ENCODE results near the gene ACCS. TPM values are rescaled to one million over a fixed set of nuclear protein-coding genes. Genes with fewer than 3 reads are reported as not detected.

ACCS gene
- total and polyA plus RNA-seq, 2 donors from 2014 or later: 11.4 to 39.0 TPM

DNA sequence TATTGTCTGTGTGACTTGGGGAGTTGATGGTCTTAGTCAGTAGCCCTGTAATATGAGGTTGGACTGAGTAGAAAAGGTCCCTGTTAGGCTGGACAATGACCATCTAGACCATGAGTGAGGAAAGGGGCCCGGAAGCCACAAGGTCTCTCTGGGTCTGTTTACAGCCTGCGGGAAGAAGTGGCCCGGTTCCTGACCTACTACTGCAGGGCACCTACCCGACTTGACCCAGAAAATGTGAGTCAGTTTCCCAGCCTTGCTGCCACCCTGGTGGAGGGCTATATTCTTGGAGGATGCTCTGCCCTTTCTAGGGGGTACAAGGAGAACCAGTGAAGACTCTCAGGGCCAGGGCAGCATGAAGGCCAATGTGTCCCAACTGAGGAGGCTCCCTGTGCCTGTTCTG is 14.9 kb upstream of the ACCS start:
- Histone ChIP-seq H3K4me1 (ENCODE audit: control insufficient read depth in 2 of 3, insufficient read depth in 2 of 3, low read depth in 1 of 3, low read length in 3 of 3) (no peaks in the 10 kb centered on the region), H3K36me3 (ENCODE audit: control insufficient read depth in 2 of 3, insufficient read depth in 3 of 3, low read length in 3 of 3) (no peaks in the 10 kb centered on the region), H3K9ac (ENCODE audit: low read length in 3 of 3) (no peak overlapping the region), H3K27me3 (ENCODE audit: control insufficient read depth, insufficient read depth, low read length) (no peaks in the 10 kb centered on the region), H3K4me3 (ENCODE audit: low read length in 3 of 3) (no peak overlapping the region), H3K27ac (ENCODE audit: low read depth in 2 of 2, low read length in 2 of 2) (no peak overlapping the region), H3K9me3 (ENCODE audit: control insufficient read depth in 2 of 3, insufficient read depth in 1 of 3, low read length in 3 of 3) (no peaks in the 10 kb centered on the region)
- TF ChIP-seq, protein P1, sequence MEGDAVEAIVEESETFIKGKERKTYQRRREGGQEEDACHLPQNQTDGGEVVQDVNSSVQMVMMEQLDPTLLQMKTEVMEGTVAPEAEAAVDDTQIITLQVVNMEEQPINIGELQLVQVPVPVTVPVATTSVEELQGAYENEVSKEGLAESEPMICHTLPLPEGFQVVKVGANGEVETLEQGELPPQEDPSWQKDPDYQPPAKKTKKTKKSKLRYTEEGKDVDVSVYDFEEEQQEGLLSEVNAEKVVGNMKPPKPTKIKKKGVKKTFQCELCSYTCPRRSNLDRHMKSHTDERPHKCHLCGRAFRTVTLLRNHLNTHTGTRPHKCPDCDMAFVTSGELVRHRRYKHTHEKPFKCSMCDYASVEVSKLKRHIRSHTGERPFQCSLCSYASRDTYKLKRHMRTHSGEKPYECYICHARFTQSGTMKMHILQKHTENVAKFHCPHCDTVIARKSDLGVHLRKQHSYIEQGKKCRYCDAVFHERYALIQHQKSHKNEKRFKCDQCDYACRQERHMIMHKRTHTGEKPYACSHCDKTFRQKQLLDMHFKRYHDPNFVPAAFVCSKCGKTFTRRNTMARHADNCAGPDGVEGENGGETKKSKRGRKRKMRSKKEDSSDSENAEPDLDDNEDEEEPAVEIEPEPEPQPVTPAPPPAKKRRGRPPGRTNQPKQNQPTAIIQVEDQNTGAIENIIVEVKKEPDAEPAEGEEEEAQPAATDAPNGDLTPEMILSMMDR (IDR thresholded peaks at IDR 0.05; ENCODE audit: borderline replicate concordance, extremely low read depth, insufficient read depth): no peak
- intact Hi-C loops (cut with DNase I): no loop called here
- FAIRE-seq (no peak), DNase-seq (no peak)

GRCh38 chr11:44057340-44057739 is 8.7 kb upstream of the ACCS start:
- intact Hi-C loops (cut with DNase I): no loop called here
- DNase-seq: no peak
- TF ChIP-seq, protein P1 (IDR thresholded peaks at IDR 0.05; ENCODE audit: borderline replicate concordance, extremely low read depth, insufficient read depth): no peak

DNA sequence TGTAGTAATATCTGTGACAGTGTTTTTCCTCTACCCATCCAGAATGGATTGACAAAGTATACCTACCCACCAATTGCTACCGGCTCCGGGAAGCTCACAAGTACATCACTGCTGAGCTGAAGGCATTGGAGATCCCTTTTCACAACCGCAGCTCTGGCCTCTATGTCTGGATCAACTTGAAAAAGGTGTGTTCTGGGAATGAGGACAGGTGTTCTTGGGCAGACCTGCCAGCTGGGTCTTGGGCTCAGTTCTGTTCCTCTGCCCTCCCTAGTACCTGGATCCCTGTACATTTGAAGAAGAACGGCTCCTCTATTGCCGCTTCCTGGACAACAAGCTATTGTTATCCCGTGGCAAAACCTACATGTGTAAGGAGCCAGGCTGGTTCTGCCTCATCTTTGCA is 7.8 kb upstream of the ACCS start:
- Histone ChIP-seq H3K36me3 (ENCODE audit: control insufficient read depth in 2 of 3, insufficient read depth in 3 of 3, low read length in 3 of 3) (no peaks in the 10 kb centered on the region), H3K4me3 (ENCODE audit: low read length in 3 of 3) (no peak overlapping the region), H3K4me1 (ENCODE audit: control insufficient read depth in 2 of 3, insufficient read depth in 2 of 3, low read depth in 1 of 3, low read length in 3 of 3) (no peaks in the 10 kb centered on the region), H3K9me3 (ENCODE audit: control insufficient read depth in 2 of 3, insufficient read depth in 1 of 3, low read length in 3 of 3) (no peaks in the 10 kb centered on the region), H3K27me3 (ENCODE audit: control insufficient read depth, insufficient read depth, low read length) (no peaks in the 10 kb centered on the region), H3K9ac (ENCODE audit: low read length in 3 of 3) (no peak overlapping the region), H3K27ac (ENCODE audit: low read depth in 2 of 2, low read length in 2 of 2) (no peak overlapping the region)
- no peak for DNase-seq
- TF ChIP-seq, protein P1 (IDR thresholded peaks at IDR 0.05; ENCODE audit: borderline replicate concordance, extremely low read depth, insufficient read depth): no peak
- FAIRE-seq: no peak
- intact Hi-C loops (cut with DNase I): no loop called here

More at GRCh38 chr11:44057340-44057739, 8.7 kb upstream of the ACCS start:
- H3K9me3 ChIP-seq (ENCODE audit: control insufficient read depth in 2 of 3, insufficient read depth in 1 of 3, low read length in 3 of 3): no peaks in the 10 kb centered on the region
- H3K4me1 ChIP-seq (ENCODE audit: control insufficient read depth in 2 of 3, insufficient read depth in 2 of 3, low read depth in 1 of 3, low read length in 3 of 3): no peaks in the 10 kb centered on the region
- FAIRE-seq: no peak
- no peaks in the 10 kb centered on the region for H3K27me3 ChIP-seq (ENCODE audit: control insufficient read depth, insufficient read depth, low read length)
- no peak overlapping the region for H3K9ac ChIP-seq (ENCODE audit: low read length in 3 of 3)
- H3K27ac ChIP-seq (ENCODE audit: low read depth in 2 of 2, low read length in 2 of 2): no peak overlapping the region
- no peaks in the 10 kb centered on the region for H3K36me3 ChIP-seq (ENCODE audit: control insufficient read depth in 2 of 3, insufficient read depth in 3 of 3, low read length in 3 of 3)
- H3K4me3 ChIP-seq (ENCODE audit: low read length in 3 of 3): no peak overlapping the region

- Histone ChIP-seq H3K4me3 (ENCODE audit: low read length in 3 of 3) (peak overlapping the region in 1 of 3 donors; percentile 90), H3K4me1 (ENCODE audit: control insufficient read depth in 2 of 3, insufficient read depth in 2 of 3, low read depth in 1 of 3, low read length in 3 of 3) (peaks cover 0 to 5% (median 5%) of the 10 kb centered on the region in 3 donors), H3K36me3 (ENCODE audit: control insufficient read depth in 2 of 3, insufficient read depth in 3 of 3, low read length in 3 of 3) (peaks cover 0 to 2% (median 0%) of the 10 kb centered on the region in 3 donors), H3K27ac (ENCODE audit: low read depth in 2 of 2, low read length in 2 of 2) (peak overlapping the region in 1 of 2 donors; percentile 91), H3K9ac (ENCODE audit: low read length in 3 of 3) (peak overlapping the region in 2 of 3 donors; percentile 8 to 74), H3K9me3 (ENCODE audit: control insufficient read depth in 2 of 3, insufficient read depth in 1 of 3, low read length in 3 of 3) (no peaks in the 10 kb centered on the region), H3K27me3 (ENCODE audit: control insufficient read depth, insufficient read depth, low read length) (no peaks in the 10 kb centered on the region)
- TF ChIP-seq, protein P1 (IDR thresholded peaks at IDR 0.05; ENCODE audit: borderline replicate concordance, extremely low read depth, insufficient read depth): no peak
- intact Hi-C loops (cut with DNase I): no loop called here
- DNase-seq (peak in 1 of 5 donors; percentile 3), FAIRE-seq (no peak)
Measured at GRCh38 chr11:44065161-44065661, 859 bp upstream of the ACCS start.

Measured in kidney (tissue), 14 donors.